Measurements from ENCODE around the gene DOP1A.

The DOP1A gene

DNA sequence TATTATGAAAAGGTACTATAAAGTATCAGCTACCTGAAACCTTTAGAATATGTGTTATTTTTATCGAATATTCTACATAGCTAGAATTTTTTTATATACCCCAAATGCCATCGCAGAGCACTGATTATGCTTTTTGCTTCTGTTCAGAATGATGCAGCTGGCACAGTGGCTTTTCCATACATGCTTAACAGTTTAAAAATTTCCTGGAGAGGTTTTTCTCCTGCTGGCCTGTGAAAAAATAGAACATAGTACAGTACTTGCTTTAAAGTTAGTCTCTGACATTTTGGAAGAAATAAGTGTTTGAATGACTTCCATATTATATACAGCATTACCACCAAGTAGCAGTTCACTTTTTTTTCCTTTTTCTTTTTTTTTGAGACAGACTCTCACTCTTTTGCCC lies 5.3 kb downstream of the DOP1A start:
- DNase-seq, result no peak

DNA sequence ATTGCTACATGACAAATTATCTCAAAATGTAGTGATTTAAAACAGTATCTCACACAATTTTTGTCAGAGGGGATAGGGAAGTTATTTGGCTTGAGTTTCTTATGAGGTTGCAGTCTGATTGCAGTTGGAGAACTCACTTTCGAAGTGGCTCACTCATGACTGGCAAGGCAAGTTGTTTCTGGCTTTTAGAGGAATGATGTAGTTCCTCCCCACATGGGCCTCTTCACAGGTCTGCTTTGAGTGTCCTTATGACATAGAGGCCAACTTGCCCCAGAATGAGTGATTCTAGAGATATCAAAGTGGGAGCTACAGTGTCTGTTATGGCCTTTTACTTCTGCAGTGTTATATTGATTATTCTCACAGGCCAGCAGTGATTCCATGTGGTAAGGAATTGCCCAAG lies 6.1 kb downstream of the DOP1A start:
- no peak for DNase-seq

DNA sequence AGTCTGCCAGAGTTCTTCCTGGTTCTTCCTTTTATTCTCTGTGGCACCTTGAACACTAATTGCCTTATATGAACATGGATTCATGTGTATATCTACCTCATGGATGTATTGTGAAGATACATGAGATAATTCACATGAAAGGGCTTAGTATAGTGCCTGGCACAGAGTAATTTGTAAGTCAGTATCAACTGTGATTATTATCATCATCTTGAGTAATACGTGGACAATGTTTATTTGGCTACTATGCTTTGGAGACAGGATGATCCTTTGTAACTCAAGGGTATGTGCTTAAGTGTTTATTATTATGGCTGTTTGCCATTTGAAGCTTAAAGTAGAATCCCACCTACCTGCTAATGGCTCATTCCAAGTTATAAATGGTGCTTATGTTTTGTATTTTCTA lies 16.0 kb downstream of the DOP1A start:
- no peak for DNase-seq

DNA sequence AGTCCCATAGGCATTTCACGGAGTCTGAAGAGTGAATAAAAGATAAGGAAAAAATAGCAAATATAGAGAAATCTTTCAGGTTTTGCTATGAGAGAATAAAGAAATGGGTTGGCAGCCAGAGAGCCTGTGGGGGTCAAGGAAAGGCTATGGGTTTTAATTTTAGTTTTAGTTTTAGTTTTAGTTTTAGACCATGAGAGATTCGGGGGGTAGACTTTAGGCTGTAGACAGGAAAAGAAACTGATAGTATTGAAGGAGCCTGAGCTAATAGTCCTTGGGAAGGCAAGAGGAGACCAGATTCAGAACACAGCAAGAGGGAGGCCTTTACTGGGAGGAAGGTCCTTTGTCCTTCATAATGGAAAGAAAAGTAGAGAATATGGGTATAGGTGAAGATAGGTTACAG lies 19.3 kb downstream of the DOP1A start:
- DNase-seq, result no peak

DNA sequence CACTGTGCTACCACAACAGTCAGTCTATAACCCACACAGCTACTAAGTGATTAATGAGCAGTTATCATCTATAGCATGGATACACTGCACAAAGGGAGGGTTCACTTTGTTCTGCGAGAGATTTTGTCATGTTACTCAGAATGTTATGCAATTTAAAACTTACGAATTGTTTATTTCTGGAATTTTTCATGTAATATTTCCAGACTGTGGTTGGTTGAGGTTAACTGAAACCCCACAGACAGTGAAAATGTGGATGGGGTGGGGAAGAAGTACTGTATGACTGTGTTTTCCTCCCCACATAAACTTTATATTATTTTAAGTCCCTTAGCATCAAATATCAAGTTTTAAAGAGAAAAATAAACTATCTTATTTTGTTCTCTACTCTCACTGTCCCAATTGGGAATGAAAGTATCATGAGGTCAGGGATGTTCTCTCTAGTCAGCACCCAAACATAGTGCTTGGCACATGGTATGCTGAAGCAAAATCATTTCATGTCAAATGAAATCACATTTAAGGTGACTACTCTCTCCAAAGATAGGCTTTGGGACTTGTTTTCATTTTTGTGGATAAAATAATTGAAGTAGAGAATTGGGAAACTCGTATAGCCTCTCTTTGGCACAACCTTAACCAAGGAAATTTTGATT lies 25.4 kb downstream of the DOP1A start:
- no peak for DNase-seq

DNA sequence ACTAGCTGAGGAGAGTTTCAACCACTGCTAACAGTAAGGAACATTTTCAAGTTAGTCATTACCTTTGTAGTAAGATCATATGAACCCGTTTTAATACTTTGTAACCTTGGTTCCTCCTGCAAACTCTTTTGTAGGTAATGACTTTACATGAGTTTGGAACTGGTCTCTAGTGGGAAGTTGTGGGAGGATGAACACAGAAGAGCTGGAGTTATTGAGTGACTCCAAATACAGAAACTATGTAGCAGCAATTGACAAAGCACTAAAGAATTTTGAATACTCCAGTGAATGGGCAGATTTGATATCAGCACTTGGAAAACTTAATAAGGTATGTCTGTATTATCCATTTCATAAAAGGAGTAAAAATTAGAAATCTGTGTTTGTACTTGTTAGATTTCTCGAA lies 29.3 kb downstream of the DOP1A start:
- no peak for DNase-seq

DNA sequence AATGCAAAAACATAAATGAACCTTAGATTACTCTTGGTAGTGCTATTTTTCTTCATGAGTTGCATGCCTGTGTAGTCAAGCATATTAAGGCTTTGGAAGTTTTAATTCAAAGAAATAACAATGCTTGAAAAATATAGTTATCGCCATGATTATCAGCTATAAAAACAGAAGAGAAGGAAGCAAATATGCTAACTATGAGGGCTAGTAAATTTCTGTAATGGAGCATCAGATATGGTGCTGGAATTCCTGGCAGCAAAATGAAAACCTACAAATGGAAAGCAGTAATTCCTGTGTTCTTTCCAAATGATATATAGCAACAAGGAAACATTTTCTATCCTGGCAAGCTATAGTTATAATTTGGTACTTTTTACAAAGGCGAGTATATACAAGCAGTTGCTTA lies 29.7 kb downstream of the DOP1A start:
- no peak for DNase-seq

DNA sequence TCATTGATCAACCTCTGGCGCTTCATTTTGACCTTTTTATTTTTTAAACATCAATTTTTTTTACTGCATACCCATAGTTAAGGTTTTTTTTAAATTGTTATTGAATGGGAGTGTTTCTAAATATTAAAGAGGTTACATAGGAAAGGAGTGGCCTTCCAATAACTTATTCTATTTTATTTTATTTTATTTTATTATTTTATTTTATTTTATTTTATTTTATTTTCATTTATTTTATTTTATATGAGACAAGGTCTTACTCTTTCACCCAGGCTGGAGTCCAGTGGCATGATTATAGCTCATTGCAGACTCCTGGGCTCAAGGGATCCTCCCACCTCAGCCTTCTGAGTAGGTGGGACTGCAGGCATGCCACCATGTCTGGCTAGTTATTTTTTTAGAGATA lies 30.2 kb downstream of the DOP1A start:
- no peak for DNase-seq

DNA sequence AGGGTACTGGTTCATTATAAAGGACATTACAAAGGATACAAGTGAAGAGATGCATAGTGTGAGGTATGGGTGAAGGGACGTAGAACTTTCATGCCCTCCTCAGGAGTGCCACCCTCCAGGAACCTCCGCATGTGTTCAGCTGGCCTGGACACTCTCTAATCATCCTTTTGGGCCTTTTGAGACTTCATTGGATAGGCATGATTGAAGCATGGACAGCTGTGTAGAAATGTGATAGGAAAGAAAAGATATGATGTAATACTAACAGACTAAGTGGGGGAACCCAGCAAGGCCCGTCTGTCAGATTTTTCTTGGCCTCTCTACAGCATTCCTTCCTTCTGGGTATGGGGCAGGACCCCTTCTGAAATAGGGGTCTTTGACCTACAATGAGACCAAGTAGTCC lies 31.1 kb downstream of the DOP1A start:
- DNase-seq, result no peak

DNA sequence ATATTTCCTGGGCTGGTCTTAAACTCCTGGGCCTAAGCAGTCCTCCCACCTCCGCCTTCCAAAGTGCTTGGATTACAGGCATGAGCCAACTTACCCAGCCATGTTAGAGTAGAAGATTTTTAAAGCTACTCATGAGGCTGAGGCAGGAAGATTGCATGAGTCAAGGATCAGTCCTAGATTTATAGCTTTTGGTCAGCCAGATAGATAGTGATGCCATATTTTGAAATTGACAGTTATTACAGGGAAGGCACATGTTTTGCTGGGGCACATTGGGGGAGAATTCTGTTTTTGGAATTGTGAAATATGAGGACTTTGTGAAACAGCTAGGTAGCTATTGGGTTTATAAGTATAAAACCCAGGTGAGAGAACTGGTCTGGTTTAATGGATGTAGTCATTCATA lies 40.9 kb downstream of the DOP1A start:
- DNase-seq, result no peak

DNA sequence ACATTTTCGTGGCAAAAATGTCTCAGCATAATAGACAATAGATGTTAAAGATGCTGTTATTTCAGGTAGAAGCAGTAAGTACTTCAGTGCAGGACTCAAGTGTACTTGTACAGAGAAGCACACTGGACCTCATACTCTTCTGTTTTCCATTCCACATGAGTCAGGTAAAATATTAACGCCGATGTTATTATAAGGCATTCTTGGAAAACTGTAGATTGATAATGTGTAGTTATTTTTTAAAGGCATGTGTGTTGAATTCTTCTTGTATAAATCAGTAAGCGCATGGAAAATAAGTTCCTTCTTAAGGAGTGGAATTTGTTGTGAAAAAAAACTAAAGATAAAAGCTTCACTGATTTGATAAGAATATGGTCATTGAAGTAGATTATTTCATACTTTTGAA lies 45.8 kb downstream of the DOP1A start:
- DNase-seq, result no peak

DNA sequence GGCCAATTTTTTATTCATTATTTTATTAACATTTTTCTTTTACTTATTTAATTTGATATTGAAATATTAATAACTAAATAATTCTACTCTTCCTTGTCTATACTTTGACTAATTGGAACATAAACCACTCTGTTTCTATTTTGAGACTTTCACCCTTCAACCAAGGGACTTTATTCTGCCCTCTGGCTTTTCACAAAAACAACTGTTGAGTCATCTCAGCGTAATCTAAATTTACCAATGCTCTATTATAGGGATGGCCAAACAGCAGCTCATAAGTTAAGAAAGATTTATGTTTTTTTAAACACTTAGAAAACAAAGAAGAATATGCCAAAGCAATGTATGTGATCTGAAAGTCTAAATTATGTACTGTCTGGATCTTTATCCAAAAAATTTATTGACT lies 46.7 kb downstream of the DOP1A start:
- no peak for DNase-seq

DNA sequence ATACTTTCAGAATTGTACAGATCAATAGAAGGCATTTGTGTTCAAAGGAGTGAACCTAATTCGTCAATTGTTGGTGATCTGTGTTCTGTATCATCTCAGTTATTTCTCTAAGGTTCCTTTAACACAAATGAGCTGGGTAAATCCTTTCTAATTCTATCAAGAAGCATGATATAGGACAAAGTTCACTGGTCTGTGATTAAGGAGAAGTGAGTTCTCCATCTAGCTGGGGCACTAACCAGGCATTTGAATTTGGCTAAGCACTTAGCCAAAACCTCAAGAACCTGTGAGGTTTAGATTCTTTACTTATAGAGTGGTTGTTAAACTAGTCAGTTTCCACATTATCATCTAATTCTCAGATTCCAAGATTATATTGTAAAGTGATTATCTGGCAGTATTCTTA lies 50.3 kb downstream of the DOP1A start:
- no peak for DNase-seq

DNA sequence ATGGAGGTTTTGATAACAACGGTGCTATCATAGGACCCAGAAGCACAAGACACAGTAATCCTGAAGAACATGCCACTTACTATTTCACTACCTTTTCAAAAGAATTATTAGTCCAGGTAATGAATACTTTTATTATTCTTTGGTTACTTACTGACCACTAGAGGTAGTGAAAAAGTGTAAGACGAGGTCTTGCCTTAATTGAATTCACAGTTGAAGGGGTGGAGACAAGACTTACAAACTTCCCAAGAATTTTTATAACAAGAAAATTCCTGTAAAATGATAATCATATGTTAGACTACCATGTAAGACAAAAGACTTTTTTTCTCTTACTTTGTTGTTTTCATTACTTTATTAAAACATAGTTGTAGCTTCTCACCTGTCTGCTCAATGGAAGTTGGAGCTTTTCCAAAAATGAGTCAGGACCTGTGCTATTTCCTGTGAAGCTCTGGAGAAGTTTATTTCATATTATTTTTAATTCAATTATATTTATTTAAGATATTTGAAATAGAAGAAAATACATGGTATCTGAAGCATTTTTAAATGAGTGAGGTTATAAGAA lies 52.4 kb downstream of the DOP1A start:
- DNase-seq, result no peak

DNA sequence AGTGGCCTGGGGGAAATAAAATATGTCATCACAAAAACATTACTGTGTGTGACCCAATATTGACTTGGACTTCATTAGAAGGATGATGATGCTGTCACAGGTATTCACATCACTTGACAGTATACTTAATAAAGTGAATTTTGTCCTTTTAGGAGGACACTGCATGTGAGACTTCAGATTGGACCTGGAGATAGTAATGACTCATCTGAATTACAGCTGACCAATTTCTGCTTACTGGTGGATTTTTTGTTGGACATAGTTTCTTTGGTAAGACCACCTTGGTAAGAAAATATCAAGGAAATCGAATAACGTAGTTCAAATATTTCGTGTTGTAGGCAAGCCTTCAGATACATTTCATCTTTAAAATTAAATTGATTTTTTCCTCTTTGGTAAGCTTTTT lies 57.1 kb downstream of the DOP1A start:
- DNase-seq, result no peak

DNA sequence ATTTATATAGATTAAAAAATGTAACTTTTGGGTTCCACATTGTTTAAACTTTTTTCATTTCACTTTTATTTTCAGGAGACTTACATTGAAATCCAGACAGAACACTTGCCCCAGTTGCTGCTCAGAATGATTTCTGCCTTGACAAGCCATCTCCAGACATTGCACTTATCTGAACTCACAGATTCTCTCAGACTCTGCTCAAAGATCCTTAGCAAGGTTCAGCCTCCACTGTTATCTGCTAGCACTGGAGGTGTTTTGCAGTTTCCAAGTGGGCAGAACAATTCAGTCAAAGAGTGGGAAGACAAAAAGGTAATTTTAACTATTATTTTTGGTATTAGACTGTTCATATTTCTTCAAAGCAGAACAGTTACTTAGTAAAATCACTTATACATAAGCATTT lies 58.0 kb downstream of the DOP1A start:
- DNase-seq, result no peak

DNA sequence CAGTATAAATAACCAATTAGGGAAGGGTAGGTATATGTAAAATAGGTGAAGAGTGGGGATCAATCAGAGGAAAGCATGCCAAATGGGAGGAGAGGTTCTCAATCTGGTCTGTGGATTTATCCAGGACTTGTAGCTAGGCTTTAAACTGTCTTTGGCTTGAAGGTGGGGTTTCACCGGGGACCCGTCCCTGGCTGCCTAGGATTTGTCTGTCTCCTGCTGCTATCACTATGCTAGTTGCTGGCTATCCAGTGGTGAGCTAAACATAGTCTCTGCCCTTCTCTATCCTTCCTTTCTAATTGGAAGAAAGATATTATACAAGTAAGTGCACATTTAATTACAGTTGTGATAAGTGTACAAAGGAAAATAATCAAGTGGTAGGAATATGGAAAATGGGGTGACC lies 58.8 kb downstream of the DOP1A start:
- no peak for DNase-seq

DNA sequence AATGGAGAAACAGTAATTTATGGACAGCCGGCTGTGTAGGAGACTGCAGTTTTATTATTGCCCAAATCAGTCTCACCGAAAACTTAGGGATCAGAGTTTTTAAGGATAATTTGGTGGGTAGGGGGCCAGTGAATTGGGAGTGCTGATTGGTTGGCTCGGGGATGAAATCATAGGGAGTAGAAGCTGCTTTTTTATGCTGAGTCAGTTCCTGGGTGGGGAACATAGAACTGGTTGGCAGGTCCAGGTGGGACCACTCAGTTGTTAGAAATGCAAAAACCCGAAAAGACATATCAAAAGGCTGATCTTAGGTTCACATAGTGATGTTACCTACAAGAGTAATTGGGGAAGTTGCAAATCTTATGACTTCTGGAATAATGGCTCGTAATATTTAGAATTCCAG lies 59.3 kb downstream of the DOP1A start:
- DNase-seq, result no peak

DNA sequence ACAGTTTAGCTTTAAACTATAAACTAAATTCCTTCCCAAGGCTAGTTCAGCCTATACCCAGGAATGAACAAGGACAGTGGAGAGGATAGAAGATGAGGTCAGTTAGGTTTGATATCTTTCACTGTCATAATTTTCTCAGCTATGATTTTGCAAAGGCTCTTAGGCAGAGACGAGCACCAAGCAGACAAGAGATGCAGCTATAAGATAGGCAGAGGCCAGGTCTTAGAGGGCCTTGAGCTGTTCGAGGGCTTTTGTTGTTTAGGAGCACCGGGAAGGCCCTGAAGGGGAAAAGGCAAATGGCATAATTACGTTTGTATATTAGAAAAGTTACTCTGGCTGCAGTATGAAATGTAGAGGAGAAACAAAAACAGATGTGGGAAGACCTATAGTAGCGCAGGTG lies 59.8 kb downstream of the DOP1A start:
- DNase-seq, result no peak

DNA sequence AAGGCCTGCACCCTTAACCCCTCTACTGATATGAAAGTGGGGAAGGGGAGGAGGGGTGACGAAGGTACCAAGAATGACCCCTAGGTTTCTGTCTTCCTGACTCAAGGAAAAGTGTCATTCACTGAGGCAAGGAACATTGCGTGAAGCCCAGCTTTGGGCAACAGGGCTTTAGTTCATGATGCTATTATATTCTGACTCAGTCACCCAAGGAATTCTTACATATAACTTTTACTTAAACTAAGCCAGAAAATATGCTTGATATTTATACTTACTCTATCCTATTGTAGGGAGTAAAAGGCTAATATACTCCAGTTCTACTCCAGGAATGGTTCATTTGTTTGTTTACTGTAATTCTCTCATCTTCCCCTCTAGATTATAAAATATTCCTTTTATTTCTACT lies 60.5 kb downstream of the DOP1A start:
- DNase-seq, result no peak

DNA sequence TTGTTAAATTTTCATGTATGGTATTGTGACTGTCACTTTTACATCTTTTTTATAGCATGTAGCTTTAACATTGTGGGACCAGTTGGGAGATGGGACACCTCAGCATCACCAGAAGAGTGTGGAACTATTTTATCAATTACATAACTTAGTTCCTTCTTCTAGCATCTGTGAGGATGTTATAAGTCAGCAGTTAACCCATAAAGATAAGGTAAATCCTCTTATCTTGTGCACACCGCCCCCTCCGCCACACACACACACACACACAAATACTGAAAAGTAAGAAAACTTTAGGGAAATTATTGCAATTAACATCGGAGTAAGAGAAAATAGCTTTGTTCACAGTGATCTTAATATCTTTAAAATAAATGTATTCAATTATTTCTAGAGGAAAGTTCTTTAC lies 64.7 kb downstream of the DOP1A start:
- DNase-seq, result no peak

DNA sequence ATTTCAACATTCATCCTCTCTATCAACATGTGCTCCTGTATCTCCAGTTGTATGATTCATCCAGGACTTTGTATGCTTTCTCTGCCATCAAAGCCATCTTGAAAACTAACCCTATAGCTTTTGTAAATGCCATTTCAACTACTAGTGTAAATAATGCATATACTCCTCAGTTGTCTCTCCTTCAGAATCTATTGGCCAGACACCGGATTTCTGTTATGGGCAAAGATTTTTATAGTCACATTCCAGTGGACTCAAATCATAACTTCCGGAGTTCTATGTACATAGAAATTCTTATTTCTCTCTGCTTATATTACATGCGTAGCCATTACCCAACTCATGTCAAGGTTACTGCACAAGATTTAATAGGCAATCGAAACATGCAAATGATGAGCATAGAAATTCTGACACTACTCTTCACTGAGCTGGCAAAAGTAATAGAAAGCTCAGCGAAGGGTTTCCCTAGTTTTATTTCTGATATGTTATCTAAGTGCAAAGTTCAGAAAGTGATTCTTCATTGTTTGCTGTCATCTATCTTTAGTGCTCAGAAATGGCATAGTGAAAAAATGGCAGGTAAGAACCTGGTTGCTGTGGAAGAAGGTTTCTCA lies 70.7 kb downstream of the DOP1A start:
- no peak for DNase-seq

DNA sequence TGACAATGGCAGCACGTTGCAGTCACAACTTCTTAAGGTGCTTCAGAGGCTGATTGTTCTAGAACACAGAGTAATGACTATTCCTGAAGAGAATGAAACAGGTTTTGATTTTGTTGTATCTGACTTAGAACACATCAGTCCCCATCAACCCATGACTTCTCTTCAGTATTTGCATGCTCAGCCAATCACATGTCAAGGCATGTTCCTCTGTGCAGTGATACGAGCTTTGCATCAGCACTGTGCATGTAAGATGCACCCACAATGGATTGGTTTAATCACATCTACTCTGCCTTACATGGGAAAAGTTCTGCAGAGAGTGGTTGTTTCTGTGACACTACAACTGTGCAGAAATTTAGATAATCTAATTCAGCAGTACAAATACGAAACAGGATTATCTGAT lies 71.3 kb downstream of the DOP1A start:
- no peak for DNase-seq

DNA sequence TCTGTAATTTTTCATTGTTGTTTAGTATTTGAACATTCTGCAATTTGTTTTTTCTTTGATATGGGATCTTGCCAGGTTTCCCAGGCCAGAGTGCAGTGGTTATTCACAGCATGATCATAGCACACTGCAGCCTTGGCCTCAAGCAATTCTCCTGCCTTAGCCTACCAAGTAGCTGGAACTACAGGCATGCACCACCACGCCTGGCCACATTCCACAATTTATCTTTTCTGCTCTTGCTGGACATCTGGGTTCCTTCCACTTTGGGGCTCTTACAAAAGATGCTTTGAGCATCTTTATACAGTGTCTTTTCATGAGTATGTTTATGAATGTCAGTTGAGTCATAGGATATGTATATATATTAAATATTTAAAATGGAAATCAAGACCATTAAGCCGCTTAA lies 83.6 kb downstream of the DOP1A start:
- DNase-seq, result no peak

DNA sequence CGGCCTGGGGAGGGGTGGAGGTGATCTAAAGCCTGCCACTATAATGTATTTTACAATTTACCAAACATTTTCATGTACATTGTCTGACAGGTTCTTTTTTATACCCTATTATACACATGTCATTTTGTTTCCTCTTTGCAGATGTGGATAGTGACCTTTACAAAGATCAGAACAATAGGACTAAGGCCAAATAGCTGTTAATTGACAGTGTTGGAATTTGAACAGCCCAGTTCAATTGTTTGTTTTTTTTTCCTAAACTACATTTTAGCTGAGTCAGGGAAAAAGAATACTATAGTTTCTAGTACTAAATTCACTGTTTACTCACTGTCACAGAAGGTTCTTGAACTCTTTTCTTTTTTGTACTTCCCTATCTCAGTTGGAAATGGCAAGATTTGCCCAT lies 85.4 kb downstream of the DOP1A start:
- DNase-seq, result no peak

Data from NCI-H1105 treated with DMSO at 0.1 percent for 48 hours (cell line).